Measurements from ENCODE around the gene EXOG.
A peak's percentile ranks its signal among the peaks of the same experiment; 100 is the strongest.

The EXOG gene

GRCh38 chr3:38496131-38496910 lies at the start of gene EXOG:
Gene EXOG (plus strand): TSS chr3:38496340. CDS start chr3:38496368, 28 bp downstream.
- peak; percentile 82 for DNase-seq

GRCh38 chr3:38446812-38447211 lies 49.3 kb upstream of the EXOG start:
- no peak for DNase-seq

GRCh38 chr3:38450853-38451252 lies 45.3 kb upstream of the EXOG start:
- no peak for DNase-seq

GRCh38 chr3:38453075-38453912 lies 42.8 kb upstream of the EXOG start, which contains the start of gene ACVR2B:
Gene ACVR2B (plus strand): TSS chr3:38453890. CDS start chr3:38454323, 433 bp downstream.
- DNase-seq, result peak; percentile 18

GRCh38 chr3:38453913-38454177 lies 42.3 kb upstream of the EXOG start:
- DNase-seq, result no peak

- DNase-seq, result no peak
Measured at GRCh38 chr3:38454178-38454883, 41.8 kb upstream of the EXOG start.

GRCh38 chr3:38454884-38455638 lies 41.1 kb upstream of the EXOG start:
- DNase-seq, result no peak

- DNase-seq, result no peak
Measured at GRCh38 chr3:38455639-38456430, 40.3 kb upstream of the EXOG start.

GRCh38 chr3:38457111-38458003 lies 38.8 kb upstream of the EXOG start:
- no peak for DNase-seq

GRCh38 chr3:38458796-38459498 lies 37.2 kb upstream of the EXOG start:
- DNase-seq, result no peak

GRCh38 chr3:38459499-38460048 lies 36.6 kb upstream of the EXOG start:
- DNase-seq, result no peak

GRCh38 chr3:38460377-38461270 lies 35.5 kb upstream of the EXOG start:
- DNase-seq, result no peak

- no peak for DNase-seq
Measured at GRCh38 chr3:38465588-38466154, 30.5 kb upstream of the EXOG start.

- DNase-seq, result no peak
Measured at GRCh38 chr3:38468765-38469164, 27.4 kb upstream of the EXOG start.

- no peak for DNase-seq
Measured at GRCh38 chr3:38469852-38470251, 26.3 kb upstream of the EXOG start.

GRCh38 chr3:38471260-38471857 lies 24.8 kb upstream of the EXOG start:
- DNase-seq, result no peak

GRCh38 chr3:38472342-38472741 lies 23.8 kb upstream of the EXOG start:
- no peak for DNase-seq

GRCh38 chr3:38473229-38473628 lies 22.9 kb upstream of the EXOG start:
- no peak for DNase-seq

Measured in GF-D8 (cell line).